HFFc6 (cell line): ENCODE results near the gene GCSAM. TPM values are rescaled to one million over a fixed set of nuclear protein-coding genes. Genes with fewer than 3 reads are reported as not detected.

Source experiments
- DNase-seq: peaks from one replicate; pipeline ENCODE4 v3.0.0-alpha.2; 2018
- H3K27ac Mint-ChIP-seq: 2 replicates; pipeline ENCODE4 v1.8.0; 2020; ENCODE audit warnings: mild to moderate bottlenecking, mixed read lengths
- H3K27me3 Mint-ChIP-seq: 2 replicates; pipeline ENCODE4 v1.8.0; 2021; ENCODE audit warnings: mild to moderate bottlenecking, moderate library complexity, mixed read lengths; ENCODE audit not compliant: insufficient read depth
- H3K36me3 Mint-ChIP-seq: 2 replicates; pipeline ENCODE4 v1.8.0; 2021; ENCODE audit warnings: low read depth, mixed read lengths
- H3K4me1 Mint-ChIP-seq: 2 replicates; pipeline ENCODE4 v1.8.0; 2020; ENCODE audit warnings: low read depth, mixed read lengths
- H3K4me3 Mint-ChIP-seq: 2 replicates; pipeline ENCODE4 v1.8.0; 2020; ENCODE audit warnings: mild to moderate bottlenecking, moderate library complexity, mixed read lengths
- H3K9me3 Mint-ChIP-seq: 2 replicates; pipeline ENCODE4 v1.8.0; 2020; ENCODE audit warnings: mild to moderate bottlenecking, mixed read lengths
- total RNA-seq, 6 experiments: library from RNA; stranded (reverse); fragmentation: NEBNext Ultra II Directional; extraction: Animal tissue kit (Norgen Biotek cat#: 25700); gene quantifications; 2 replicates in 1 of 6; 3 replicates in 5 of 6; pipeline ENCODE4 v1.2.3, GENCODE V29; 2021
- TF ChIP-seq, protein P1 (sequence below): fragments of 200-600 bp; sonication (generic); IDR thresholded peaks from 2 replicates; pipeline ENCODE4 v1.5.0; 2021; ENCODE audit warnings: antibody characterized with exemption, mild to moderate bottlenecking

GCSAM gene
- total RNA-seq, 6 experiments from 2014 or later, result not detected

DNA sequence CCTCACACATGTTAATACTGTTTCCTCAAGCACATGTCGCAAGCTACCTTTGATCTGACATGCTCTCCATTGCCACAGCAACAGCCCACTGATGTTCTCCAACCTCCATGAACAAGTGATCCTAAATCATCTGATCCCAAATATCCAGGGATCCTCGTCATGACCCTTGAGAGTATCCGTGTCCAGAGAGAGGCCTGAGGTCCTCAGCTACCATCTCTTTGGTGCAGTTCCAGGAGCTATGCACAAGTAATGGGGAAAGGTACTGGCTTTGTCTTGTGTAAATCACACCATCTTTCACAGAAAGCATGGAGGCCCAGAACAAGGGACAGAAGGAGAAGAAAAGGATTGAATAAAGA lies 2.4 kb downstream of the GCSAM start:
- H3K4me1 Mint-ChIP-seq, result peaks cover 39% of the 10 kb centered on the region
- H3K4me3 Mint-ChIP-seq, result no peak overlapping the region

DNA sequence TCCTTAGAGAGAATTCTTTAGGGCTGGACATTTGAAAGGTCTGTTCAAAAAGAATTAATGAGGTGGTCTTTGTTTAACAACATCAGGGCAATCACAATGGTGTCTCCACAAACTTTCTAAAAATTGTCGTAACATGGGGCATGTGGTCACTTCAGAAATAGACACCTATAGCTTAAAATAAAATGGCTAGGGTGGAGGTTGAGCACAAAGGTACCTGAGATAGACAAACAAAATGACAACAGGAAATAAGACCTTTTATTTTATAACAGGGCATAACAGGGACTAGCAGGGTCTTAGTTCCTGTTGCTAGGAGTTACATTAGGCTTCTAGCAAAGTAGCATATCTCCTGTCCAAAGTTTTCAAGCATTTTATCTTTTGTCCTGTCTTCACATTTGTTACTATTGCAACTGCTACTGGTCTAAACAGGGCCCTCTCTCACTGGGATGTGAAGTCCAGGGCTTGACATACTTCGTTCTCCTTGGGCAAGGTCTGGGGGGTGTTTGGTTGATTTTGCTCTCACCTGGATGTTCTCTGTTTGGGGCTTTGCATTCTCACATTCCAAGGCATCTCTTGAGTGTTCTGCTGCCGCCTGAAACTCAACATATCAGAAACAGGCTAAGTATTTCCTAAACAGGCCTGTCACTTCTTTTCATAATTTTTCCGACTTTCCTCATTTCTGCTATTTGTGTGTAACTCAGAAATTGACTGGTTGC lies 3.0 kb downstream of the GCSAM start:
- H3K27me3 Mint-ChIP-seq, result no peaks in the 10 kb centered on the region
- H3K4me1 Mint-ChIP-seq, result peaks cover 44% of the 10 kb centered on the region
- H3K36me3 Mint-ChIP-seq, result no peaks in the 10 kb centered on the region
- no peak overlapping the region for H3K4me3 Mint-ChIP-seq
- peak overlapping the region; percentile 57; the same call in 1 of the 2 replicates for H3K27ac Mint-ChIP-seq
- TF ChIP-seq, protein P1, sequence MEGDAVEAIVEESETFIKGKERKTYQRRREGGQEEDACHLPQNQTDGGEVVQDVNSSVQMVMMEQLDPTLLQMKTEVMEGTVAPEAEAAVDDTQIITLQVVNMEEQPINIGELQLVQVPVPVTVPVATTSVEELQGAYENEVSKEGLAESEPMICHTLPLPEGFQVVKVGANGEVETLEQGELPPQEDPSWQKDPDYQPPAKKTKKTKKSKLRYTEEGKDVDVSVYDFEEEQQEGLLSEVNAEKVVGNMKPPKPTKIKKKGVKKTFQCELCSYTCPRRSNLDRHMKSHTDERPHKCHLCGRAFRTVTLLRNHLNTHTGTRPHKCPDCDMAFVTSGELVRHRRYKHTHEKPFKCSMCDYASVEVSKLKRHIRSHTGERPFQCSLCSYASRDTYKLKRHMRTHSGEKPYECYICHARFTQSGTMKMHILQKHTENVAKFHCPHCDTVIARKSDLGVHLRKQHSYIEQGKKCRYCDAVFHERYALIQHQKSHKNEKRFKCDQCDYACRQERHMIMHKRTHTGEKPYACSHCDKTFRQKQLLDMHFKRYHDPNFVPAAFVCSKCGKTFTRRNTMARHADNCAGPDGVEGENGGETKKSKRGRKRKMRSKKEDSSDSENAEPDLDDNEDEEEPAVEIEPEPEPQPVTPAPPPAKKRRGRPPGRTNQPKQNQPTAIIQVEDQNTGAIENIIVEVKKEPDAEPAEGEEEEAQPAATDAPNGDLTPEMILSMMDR, result no peak
- H3K9me3 Mint-ChIP-seq, result no peaks in the 10 kb centered on the region
- DNase-seq, result no peak

More for the DNA sequence above, 2.4 kb downstream of the GCSAM start:
- DNase-seq, result no peak
- TF ChIP-seq, protein P1, result no peak
- no peaks in the 10 kb centered on the region for H3K9me3 Mint-ChIP-seq
- H3K27ac Mint-ChIP-seq, result no peak overlapping the region
- H3K27me3 Mint-ChIP-seq, result no peaks in the 10 kb centered on the region
- H3K36me3 Mint-ChIP-seq, result no peaks in the 10 kb centered on the region

DNA sequence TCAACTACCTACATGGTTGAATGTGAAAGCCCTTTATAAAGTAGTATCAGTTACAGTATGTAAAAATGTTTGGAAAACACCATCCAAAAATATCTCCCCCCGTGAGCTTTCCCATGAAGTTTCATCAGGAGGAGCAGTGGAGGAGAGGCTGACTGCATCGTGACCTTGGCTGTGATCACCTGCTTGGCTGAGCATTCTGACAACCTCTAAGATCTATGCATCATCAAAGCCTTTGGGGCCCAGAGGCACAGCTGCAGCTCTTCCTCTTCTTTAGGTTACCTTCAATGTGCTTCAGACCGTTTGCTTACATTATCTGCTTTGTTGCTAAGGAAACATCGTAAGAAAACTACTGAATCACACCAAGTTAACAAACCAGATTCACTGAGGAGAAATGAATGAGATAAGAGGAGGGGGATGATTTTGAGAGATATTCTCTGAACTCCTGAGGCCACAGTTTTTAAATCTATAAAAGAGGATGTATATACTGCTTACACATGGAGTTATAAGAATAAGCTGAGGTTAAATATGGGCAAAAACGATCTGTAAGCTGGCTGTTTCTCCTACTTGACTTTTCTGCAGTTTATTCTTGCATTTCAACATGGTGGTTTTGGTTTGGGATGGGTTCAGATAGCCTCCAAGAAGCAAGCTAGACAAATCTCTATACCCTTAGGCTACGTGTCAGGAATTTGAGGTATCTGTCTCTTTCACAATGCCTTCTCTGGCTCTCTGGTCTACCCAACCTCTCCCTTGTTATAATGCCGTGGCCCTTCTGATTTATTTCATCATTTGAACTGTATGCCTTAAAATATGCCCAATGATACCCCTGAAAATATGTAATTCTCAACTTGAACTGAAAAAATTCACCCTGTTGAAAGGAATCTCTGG lies 4.0 kb downstream of the GCSAM start:
- H3K9me3 Mint-ChIP-seq, result no peaks in the 10 kb centered on the region
- H3K27ac Mint-ChIP-seq, result peak overlapping the region; percentile 57
- H3K27me3 Mint-ChIP-seq, result no peaks in the 10 kb centered on the region
- H3K4me3 Mint-ChIP-seq, result no peak overlapping the region
- TF ChIP-seq, protein P1, result no peak
- no peaks in the 10 kb centered on the region for H3K36me3 Mint-ChIP-seq
- DNase-seq, result peak; percentile 66
- peaks cover 41% of the 10 kb centered on the region for H3K4me1 Mint-ChIP-seq

DNA sequence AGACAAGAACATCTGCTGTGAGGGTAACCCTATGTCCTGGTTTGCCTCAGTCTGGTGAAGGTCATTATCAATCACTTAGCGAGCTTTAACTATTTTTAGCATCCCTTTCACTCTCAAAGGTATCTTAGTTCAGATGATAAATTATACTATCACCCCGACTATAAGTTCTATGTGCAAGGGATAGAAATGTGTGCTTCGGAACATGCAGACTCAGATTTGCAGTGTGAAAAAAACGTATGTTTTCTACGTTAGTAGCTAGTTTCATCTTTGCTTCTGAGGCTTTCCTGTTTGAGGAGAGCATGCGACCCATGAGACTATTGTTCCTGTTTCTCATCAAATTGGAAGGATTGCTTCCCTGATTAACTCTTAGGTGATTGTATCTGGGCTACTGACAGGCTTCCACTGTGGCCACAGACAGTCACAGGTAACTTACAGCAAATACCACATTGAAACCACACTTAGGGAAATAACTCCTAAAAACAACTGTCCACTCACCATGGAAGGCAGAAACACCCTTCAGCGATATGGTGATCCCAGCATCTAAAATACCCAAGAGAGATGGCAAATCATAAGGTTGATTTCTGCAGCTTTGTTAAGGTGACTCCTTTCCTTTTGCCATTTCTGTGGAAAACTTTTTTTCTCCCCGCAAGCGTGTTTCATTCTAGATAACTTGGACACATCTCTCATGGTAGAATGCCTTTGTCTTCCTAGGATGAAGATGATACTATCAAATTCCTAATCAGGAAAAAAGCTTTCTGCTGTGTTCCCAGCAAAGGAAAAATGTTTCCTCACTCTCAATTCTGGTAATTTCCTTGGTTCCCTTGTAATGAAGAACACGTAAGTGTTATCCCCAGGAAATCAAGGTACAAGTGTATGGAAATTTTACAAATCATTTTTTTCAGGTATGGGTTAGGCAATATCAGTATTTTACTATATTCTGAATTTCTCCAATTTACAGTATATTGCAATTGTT lies 5.2 kb downstream of the GCSAM start:
- DNase-seq, result no peak
- peaks cover 41% of the 10 kb centered on the region for H3K4me1 Mint-ChIP-seq
- no peak overlapping the region for H3K4me3 Mint-ChIP-seq
- no peaks in the 10 kb centered on the region for H3K9me3 Mint-ChIP-seq
- TF ChIP-seq, protein P1, result no peak
- H3K27me3 Mint-ChIP-seq, result no peaks in the 10 kb centered on the region; the same call in 1 of the 2 replicates
- H3K27ac Mint-ChIP-seq, result no peak overlapping the region
- peaks cover 3% of the 10 kb centered on the region for H3K36me3 Mint-ChIP-seq

DNA sequence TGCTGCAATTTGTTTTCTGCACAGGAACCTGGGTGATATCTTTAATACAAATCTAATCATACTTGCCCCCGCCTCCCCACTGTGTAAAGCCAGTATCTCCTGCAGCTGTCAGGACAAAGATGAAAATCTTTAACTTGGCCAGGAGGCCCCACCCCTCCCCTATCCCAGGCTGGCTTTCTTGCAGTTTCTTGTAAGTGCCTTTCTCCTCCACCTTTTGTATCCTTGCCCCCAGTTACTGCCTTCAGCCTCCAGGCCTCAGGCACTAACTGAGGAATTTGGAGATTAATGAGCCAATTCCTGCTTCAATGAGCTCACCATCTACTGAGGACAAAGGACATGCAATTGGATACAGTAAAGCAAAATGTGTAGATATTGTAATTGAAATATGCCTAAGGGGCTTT lies 6.5 kb downstream of the GCSAM start:
- Mint-ChIP-seq H3K9me3 (no peaks in the 10 kb centered on the region), H3K36me3 (peaks cover 6% of the 10 kb centered on the region), H3K4me1 (peaks cover 41% of the 10 kb centered on the region), H3K27me3 (no peaks in the 10 kb centered on the region; the same call in 1 of the 2 replicates), H3K27ac (peak overlapping the region; percentile 57), H3K4me3 (no peak overlapping the region)
- peak; percentile 38 for DNase-seq
- TF ChIP-seq, protein P1, result no peak
